GM23338 (cell line): ENCODE measurements around the gene NTM. TPM values are rescaled to one million over a fixed set of nuclear protein-coding genes. Genes with fewer than 3 reads are reported as not detected.
A peak's percentile ranks its signal among the peaks of the same experiment; 100 is the strongest.

Experiments
- ATAC-seq: fragments of 200-7000 bp; cut with Tn5 transposase; 3 replicates; pipeline ENCODE4 v1.9.1; 2020
- DNase-seq: peaks from one replicate; pipeline ENCODE4 v3.0.0-alpha.2; 2015; ENCODE audit warnings: low spot score
- H2AFZ ChIP-seq: fragments of 200-600 bp; sonication (generic); 2 replicates; pipeline ENCODE4 v1.8.0; 2016; ENCODE audit warnings: antibody characterized with exemption, mild to moderate bottlenecking, moderate library complexity
- H3F3A ChIP-seq: fragments of 200-600 bp; sonication (generic); replicated peaks from 2 replicates; pipeline ENCODE4 v1.8.0; 2017; ENCODE audit warnings: antibody characterized with exemption, mixed run types, low read depth
- H3K27ac ChIP-seq: fragments of 200-600 bp; sonication (generic); 2 replicates; pipeline ENCODE4 v1.6.1; 2016; ENCODE audit warnings: low read depth
- H3K27me3 ChIP-seq: fragments of 200-600 bp; sonication (generic); 2 replicates; pipeline ENCODE4 v1.8.0; 2016; ENCODE audit warnings: mild to moderate bottlenecking, mixed run types, moderate library complexity; ENCODE audit not compliant: insufficient read depth
- H3K36me3 ChIP-seq: fragments of 200-600 bp; sonication (generic); 2 replicates; pipeline ENCODE4 v1.8.0; 2016; ENCODE audit warnings: mild to moderate bottlenecking; ENCODE audit not compliant: insufficient read depth
- H3K4me1 ChIP-seq: fragments of 200-600 bp; sonication (generic); 2 replicates; pipeline ENCODE4 v1.8.0; 2016; ENCODE audit warnings: mild to moderate bottlenecking, moderate library complexity; ENCODE audit not compliant: insufficient read depth
- H3K4me2 ChIP-seq: fragments of 200-600 bp; sonication (generic); 2 replicates; pipeline ENCODE4 v1.7.1; 2017; ENCODE audit warnings: mixed run types
- H3K4me3 ChIP-seq: fragments of 200-600 bp; sonication (generic); 2 replicates; pipeline ENCODE4 v1.6.1; 2016; ENCODE audit warnings: mixed run types
- H3K79me2 ChIP-seq: fragments of 200-600 bp; sonication (generic); replicated peaks from 2 replicates; pipeline ENCODE4 v1.8.0; 2017; ENCODE audit warnings: mild to moderate bottlenecking; ENCODE audit not compliant: insufficient read depth
- H3K9me2 ChIP-seq: fragments of 200-600 bp; sonication (generic); 2 replicates; pipeline ENCODE4 v1.8.0; 2017; ENCODE audit not compliant: insufficient read depth
- H4K20me1 ChIP-seq: fragments of 200-600 bp; sonication (generic); replicated peaks from 2 replicates; pipeline ENCODE4 v1.8.0; 2017; ENCODE audit warnings: mild to moderate bottlenecking; ENCODE audit not compliant: insufficient read depth
- H3K27ac Mint-ChIP-seq: 2 replicates; pipeline ENCODE4 v1.8.0; 2020; ENCODE audit warnings: inconsistent platforms, mild to moderate bottlenecking, moderate library complexity, mixed read lengths
- H3K27me3 Mint-ChIP-seq: 3 replicates; pipeline ENCODE4 v1.8.0; 2022; ENCODE audit warnings: low read depth, mild to moderate bottlenecking, moderate library complexity, mixed read lengths, inconsistent platforms; ENCODE audit not compliant: insufficient read depth, poor library complexity
- H3K36me3 Mint-ChIP-seq: 3 replicates; pipeline ENCODE4 v1.8.0; 2021; ENCODE audit warnings: low read depth, mild to moderate bottlenecking, inconsistent platforms, moderate library complexity, mixed read lengths
- H3K4me1 Mint-ChIP-seq: 3 replicates; pipeline ENCODE4 v1.8.0; 2020; ENCODE audit warnings: mild to moderate bottlenecking, inconsistent platforms, mixed read lengths
- H3K4me3 Mint-ChIP-seq: 3 replicates; pipeline ENCODE4 v1.8.0; 2021; ENCODE audit warnings: moderate library complexity, mild to moderate bottlenecking, inconsistent platforms, mixed read lengths
- H3K9me3 Mint-ChIP-seq: 3 replicates; pipeline ENCODE4 v1.8.0; 2020; ENCODE audit warnings: moderate library complexity, mild to moderate bottlenecking, inconsistent platforms, mixed read lengths
- CREB1 ChIP-seq: fragments of 250-450 bp; sonication (Bioruptor Pico); IDR thresholded peaks from 2 replicates; pipeline ENCODE4 v1.5.0; 2020; ENCODE audit warnings: low read depth, mild to moderate bottlenecking, moderate library complexity
- CTCF ChIP-seq, 2 experiments: fragments of 200-600 bp in 1 of 2; sonication (generic) in 1 of 2; conservative IDR thresholded peaks; 2 replicates each; pipeline versions ENCODE4 v1.5.1 to v1.6.1; 2016 to 2017; ENCODE audit warnings: antibody characterized with exemption in 2 of 2, low read depth in 2 of 2, mild to moderate bottlenecking in 2 of 2, moderate library complexity in 1 of 2
- ETS1 ChIP-seq: IDR thresholded peaks from 2 replicates; pipeline ENCODE4 v1.6.1; 2016; ENCODE audit warnings: antibody characterized with exemption
- EZH2phosphoT487 ChIP-seq: fragments of 200-600 bp; sonication (generic); IDR thresholded peaks from one replicate; pipeline ENCODE4 v1.8.1; 2018; ENCODE audit warnings: antibody characterized with exemption; ENCODE audit not compliant: unreplicated experiment
- NANOG ChIP-seq: IDR thresholded peaks from 2 replicates; pipeline ENCODE4 v1.6.1; 2016; ENCODE audit warnings: antibody characterized with exemption, borderline replicate concordance
- STAT1 ChIP-seq: IDR thresholded peaks from one replicate; pipeline ENCODE4 v1.6.1; 2016; ENCODE audit warnings: antibody characterized with exemption; ENCODE audit not compliant: unreplicated experiment
- ZNF114 ChIP-seq: fragments of 250-450 bp; sonication (Bioruptor Pico); IDR thresholded peaks from 2 replicates; pipeline ENCODE4 v1.5.0; 2020; ENCODE audit warnings: mild to moderate bottlenecking, moderate library complexity
- ZNF331 ChIP-seq: fragments of 250-450 bp; sonication (Bioruptor Pico); IDR thresholded peaks from 2 replicates; pipeline ENCODE4 v1.5.0; 2020; ENCODE audit warnings: low read depth, mild to moderate bottlenecking, moderate library complexity
- ZNF462 ChIP-seq: fragments of 250-450 bp; sonication (Bioruptor Pico); IDR thresholded peaks from 2 replicates; pipeline ENCODE4 v1.5.0; 2020; ENCODE audit warnings: mild to moderate bottlenecking, moderate library complexity
- polyA plus RNA-seq: library from polyadenylated mRNA; unstranded; fragments of >200 nt; fragmentation: Nextera tagmentation; extraction: Ambion mirVana; gene quantifications from 2 replicates; pipeline ENCODE4 v1.2.1, GENCODE V29; 2016
- total RNA-seq: library from RNA; depleted of rRNA; stranded (reverse); fragments of >200 nt; shearing (Covaris generic); gene quantifications from 2 replicates; pipeline ENCODE4 v1.2.3, GENCODE V29; 2014

NTM gene
- total and polyA plus RNA-seq, 2 experiments from 2014 or later, result 10.6 to 14.6 TPM

- DNase-seq, result no peak
- peak overlapping the region; percentile 71 for H3K4me2 ChIP-seq
- H2AFZ ChIP-seq, result no peak overlapping the region
- H3K4me1 ChIP-seq, result peaks cover 19% of the 10 kb centered on the region
- no peaks in the 10 kb centered on the region for H3F3A ChIP-seq
- H3K4me3 ChIP-seq, result no peak overlapping the region
- no peaks in the 10 kb centered on the region; the same call in 2 of the 3 replicates for H3K9me3 Mint-ChIP-seq
- H3K4me3 Mint-ChIP-seq, result peak overlapping the region; percentile 7; the same call in 2 of the 3 replicates
- H3K79me2 ChIP-seq, result no peaks in the 10 kb centered on the region
- H3K27me3 Mint-ChIP-seq, result peaks cover 5% of the 10 kb centered on the region
- peak overlapping the region; percentile 85 for H3K27ac Mint-ChIP-seq
- no peaks in the 10 kb centered on the region for H3K27me3 ChIP-seq
- TF ChIP-seq ZNF331 (CRISPR knock-in tag) (no peak), NANOG (no peak), EZH2phosphoT487 (no peak), CREB1 (no peak), CTCF (conservative IDR thresholded peaks at IDR 0.05; ENCODE audit: low read depth in 2 of 2) (peak in 1 of 2 experiments; percentile 14; a peak in 1 of 4 replicates)
- peaks cover 15% of the 10 kb centered on the region for H3K9me2 ChIP-seq
- no peaks in the 10 kb centered on the region for H3K36me3 ChIP-seq
- no peaks in the 10 kb centered on the region for H3K36me3 Mint-ChIP-seq
- no peaks in the 10 kb centered on the region for H4K20me1 ChIP-seq
- H3K27ac ChIP-seq, result peak overlapping the region; percentile 52; the same call in 1 of the 2 replicates
- peaks cover 36% of the 10 kb centered on the region for H3K4me1 Mint-ChIP-seq
- ATAC-seq, result peak; percentile 61
Observed at GRCh38 chr11:132036746-132037466, 666.5 kb downstream of the NTM start.

GRCh38 chr11:132037467-132037862 is 667.0 kb downstream of the NTM start:
- H3K27ac ChIP-seq, result peak overlapping the region; percentile 52; the same call in 1 of the 2 replicates
- H3K79me2 ChIP-seq, result no peaks in the 10 kb centered on the region
- no peaks in the 10 kb centered on the region for H3K36me3 ChIP-seq
- Mint-ChIP-seq H3K4me3 (peak overlapping the region; percentile 7; the same call in 2 of the 3 replicates), H3K27ac (peak overlapping the region; percentile 85), H3K9me3 (no peaks in the 10 kb centered on the region; the same call in 2 of the 3 replicates), H3K4me1 (peaks cover 36% of the 10 kb centered on the region), H3K36me3 (no peaks in the 10 kb centered on the region), H3K27me3 (peaks cover 5% of the 10 kb centered on the region)
- H3K4me1 ChIP-seq, result peaks cover 19% of the 10 kb centered on the region
- DNase-seq (peak; percentile 55), ATAC-seq (peak; percentile 89)
- no peaks in the 10 kb centered on the region for H4K20me1 ChIP-seq
- H3K4me2 ChIP-seq, result peak overlapping the region; percentile 71
- peaks cover 10% of the 10 kb centered on the region for H3K9me2 ChIP-seq
- H2AFZ ChIP-seq, result no peak overlapping the region
- no peaks in the 10 kb centered on the region for H3K27me3 ChIP-seq
- no peak overlapping the region for H3K4me3 ChIP-seq
- H3F3A ChIP-seq, result no peaks in the 10 kb centered on the region
- TF ChIP-seq NANOG (no peak), ETS1 (no peak), EZH2phosphoT487 (no peak), ZNF462 (CRISPR knock-in tag) (no peak), STAT1 (no peak), ZNF331 (CRISPR knock-in tag) (no peak), ZNF114 (CRISPR knock-in tag) (no peak), CREB1 (no peak)
